Stimulated activated naive B cell treated with anti-CD40 and anti-IgM and Interleukin-4, amounts not matched to agents 10 μg/mL and 1 μg/mL and 100 μg/mL, for 72 hours (primary cell): ENCODE results near the gene FAN1.

ENCODE experiments used
- ATAC-seq, 2 donors: fragments of 150-1000 bp; cut with Tn5 transposase; replicated peaks; 2 replicates each; pipeline ENCODE4 v1.10.0; 2021; ENCODE audit warnings: moderate library complexity in 1 of 2
- DNase-seq: peaks from one replicate; pipeline ENCODE4 v3.0.0; 2021
- H3K27ac Mint-ChIP-seq: one replicate; pipeline ENCODE4 v1.8.0; 2022; ENCODE audit warnings: mild to moderate bottlenecking, mixed read lengths
- H3K27me3 Mint-ChIP-seq, 2 donors: one replicate each; pipeline ENCODE4 v1.8.0; 2022; ENCODE audit warnings: mixed read lengths in 2 of 2
- H3K36me3 Mint-ChIP-seq, 2 donors: one replicate each; pipeline ENCODE4 v1.8.0; 2022; ENCODE audit warnings: mixed read lengths in 2 of 2, mild to moderate bottlenecking in 1 of 2
- H3K4me1 Mint-ChIP-seq, 2 donors: one replicate each; pipeline ENCODE4 v1.8.0; 2022; ENCODE audit warnings: mixed read lengths in 2 of 2, mild to moderate bottlenecking in 1 of 2
- H3K4me3 Mint-ChIP-seq, 2 donors: one replicate each; pipeline ENCODE4 v1.8.0; 2022; ENCODE audit warnings: mild to moderate bottlenecking in 2 of 2, mixed read lengths in 2 of 2, moderate library complexity in 1 of 2
- H3K9me3 Mint-ChIP-seq, 2 donors: one replicate each; pipeline ENCODE4 v1.8.0; 2022; ENCODE audit warnings: mixed read lengths in 2 of 2, mild to moderate bottlenecking in 1 of 2

The FAN1 gene

DNA sequence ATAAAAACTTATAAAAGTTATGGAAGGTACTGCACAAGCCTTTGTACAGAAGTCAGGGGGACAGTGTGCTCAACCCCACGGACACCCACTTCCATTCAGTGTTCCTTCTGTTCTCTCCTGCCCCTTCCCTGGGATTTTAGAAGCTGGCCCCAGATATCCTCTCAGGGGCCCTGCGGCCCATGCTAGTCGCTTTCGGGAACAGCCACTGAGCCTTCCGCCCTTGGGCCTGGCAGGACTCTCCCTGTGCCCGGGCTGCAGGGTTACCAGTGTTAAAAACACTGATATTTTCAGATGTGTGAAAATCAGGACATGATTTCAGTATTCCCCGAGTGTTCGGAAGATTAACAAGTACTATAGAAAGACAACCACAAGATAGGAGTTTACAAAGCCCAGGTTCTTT lies 22.4 kb downstream of the FAN1 start:
- H3K4me1 Mint-ChIP-seq = peaks cover 13 to 16% of the 10 kb centered on the region in 2 donors
- H3K27ac Mint-ChIP-seq = peak overlapping the region; percentile 5
- ATAC-seq (no peak), DNase-seq (no peak)
- H3K4me3 Mint-ChIP-seq = no peak overlapping the region
- H3K27me3 Mint-ChIP-seq = no peaks in the 10 kb centered on the region
- no peaks in the 10 kb centered on the region for H3K9me3 Mint-ChIP-seq
- peaks cover 48 to 60% of the 10 kb centered on the region in 2 donors for H3K36me3 Mint-ChIP-seq

DNA sequence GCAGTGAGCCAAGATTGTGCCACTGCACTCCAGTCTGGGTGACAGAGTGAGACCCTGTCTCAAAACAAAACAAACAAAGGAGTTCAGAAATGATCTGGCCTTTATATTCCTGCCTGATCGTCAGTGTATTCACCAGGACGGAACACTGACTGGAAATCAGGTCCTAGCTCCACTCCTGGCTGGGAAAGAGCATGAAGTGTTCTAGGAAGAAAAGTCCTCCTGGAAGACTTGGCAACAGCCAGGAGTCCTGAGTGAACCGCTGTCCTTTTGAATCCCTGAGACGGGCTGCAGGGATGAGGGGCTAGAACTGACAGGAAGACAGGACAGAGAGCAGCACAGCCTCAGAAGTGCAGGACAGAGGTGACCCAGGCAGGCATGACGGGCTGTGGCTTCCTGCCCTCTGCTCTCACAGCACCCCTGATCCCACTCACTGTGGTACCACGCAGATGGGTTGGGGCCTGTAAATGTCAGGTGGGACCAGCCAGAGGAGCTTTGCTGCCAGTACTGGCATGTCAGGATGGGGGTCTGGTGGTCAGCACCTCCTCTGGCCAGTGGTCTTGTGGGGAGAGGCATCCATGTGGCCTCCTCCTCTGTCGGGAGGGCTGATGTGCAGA lies 23.5 kb downstream of the FAN1 start:
- H3K27ac Mint-ChIP-seq = no peak overlapping the region
- ATAC-seq (no peak), DNase-seq (no peak)
- peaks cover 13 to 16% of the 10 kb centered on the region in 2 donors for H3K4me1 Mint-ChIP-seq
- H3K9me3 Mint-ChIP-seq = no peaks in the 10 kb centered on the region
- H3K27me3 Mint-ChIP-seq = no peaks in the 10 kb centered on the region
- no peak overlapping the region for H3K4me3 Mint-ChIP-seq
- peaks cover 54 to 64% of the 10 kb centered on the region in 2 donors for H3K36me3 Mint-ChIP-seq

DNA sequence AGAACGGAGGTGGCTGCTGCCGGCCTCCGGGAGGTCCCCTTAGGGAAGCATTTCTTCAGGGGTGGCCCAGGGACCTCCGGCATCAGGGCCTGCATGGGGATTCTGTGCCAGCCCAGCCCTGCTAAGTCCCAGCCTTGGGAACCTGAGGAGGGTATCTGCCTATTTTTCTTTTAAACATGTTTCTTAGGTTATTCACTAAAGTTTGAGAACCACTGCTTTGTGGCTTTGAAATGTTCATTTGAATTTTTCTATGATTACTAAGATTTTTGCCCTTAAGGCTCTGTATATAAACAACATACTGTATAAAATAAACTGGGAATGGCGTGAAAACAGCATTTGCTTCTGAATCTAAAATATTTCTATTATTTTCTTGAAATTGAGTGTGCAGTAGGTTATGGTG lies 24.4 kb downstream of the FAN1 start:
- ATAC-seq = no peak
- Mint-ChIP-seq H3K36me3 (peaks cover 51 to 63% of the 10 kb centered on the region in 2 donors), H3K4me1 (peaks cover 8 to 13% of the 10 kb centered on the region in 2 donors), H3K27me3 (no peaks in the 10 kb centered on the region), H3K27ac (no peak overlapping the region), H3K4me3 (no peak overlapping the region), H3K9me3 (no peaks in the 10 kb centered on the region)
- DNase-seq = no peak

DNA sequence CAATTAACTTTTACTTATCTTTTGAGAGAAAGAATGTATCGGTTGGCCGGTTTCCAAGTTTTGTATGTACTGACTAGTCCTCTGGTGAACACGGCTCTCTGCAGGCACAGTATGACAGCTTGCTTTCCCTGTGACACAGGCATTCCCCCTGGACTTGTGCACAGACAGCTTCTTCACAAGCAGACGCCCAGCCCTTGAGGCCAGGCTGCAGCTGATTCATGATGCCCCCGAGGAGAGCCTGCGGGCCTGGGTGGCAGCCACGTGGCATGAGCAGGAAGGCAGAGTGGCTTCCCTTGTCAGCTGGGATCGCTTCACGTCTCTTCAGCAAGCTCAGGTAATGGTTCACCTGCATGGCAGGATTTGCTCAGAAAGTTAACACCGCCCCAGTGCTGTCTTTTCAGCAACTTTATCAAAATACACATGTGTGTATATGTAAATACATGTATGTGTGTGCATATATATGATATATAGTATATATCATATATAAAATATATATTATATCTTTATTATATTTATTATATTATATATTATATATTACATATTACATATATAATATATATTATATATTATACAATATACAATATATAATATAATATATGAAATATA lies 25.5 kb downstream of the FAN1 start:
- peaks cover 51 to 66% of the 10 kb centered on the region in 2 donors for H3K36me3 Mint-ChIP-seq
- no peaks in the 10 kb centered on the region for H3K9me3 Mint-ChIP-seq
- H3K4me3 Mint-ChIP-seq = no peak overlapping the region
- H3K4me1 Mint-ChIP-seq = peaks cover 16 to 23% of the 10 kb centered on the region in 2 donors
- H3K27ac Mint-ChIP-seq = no peak overlapping the region
- DNase-seq (no peak), ATAC-seq (no peak)
- H3K27me3 Mint-ChIP-seq = no peaks in the 10 kb centered on the region

DNA sequence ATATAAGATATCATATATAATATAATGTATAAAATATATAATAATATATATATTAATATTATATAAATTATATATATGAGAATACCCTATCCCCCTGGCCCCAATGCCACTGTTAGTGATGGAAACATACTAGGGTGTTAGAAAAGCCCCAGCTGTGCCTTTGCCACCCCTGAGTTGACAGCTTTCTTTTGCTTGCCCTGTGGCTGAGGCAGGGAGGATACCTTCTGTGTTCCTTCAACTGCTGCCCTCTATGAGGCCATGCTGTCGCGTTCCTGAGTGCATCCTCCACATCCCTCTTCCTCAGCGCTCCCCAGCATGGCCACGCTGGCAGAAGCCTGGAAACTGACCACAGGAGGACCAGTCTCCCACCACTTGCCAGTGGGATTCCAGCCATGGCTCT lies 26.3 kb downstream of the FAN1 start:
- ATAC-seq = peak in 1 of 2 donors; percentile 40
- no peak overlapping the region for H3K4me3 Mint-ChIP-seq
- H3K9me3 Mint-ChIP-seq = no peaks in the 10 kb centered on the region
- no peaks in the 10 kb centered on the region for H3K27me3 Mint-ChIP-seq
- no peak for DNase-seq
- H3K4me1 Mint-ChIP-seq = peaks cover 19 to 31% of the 10 kb centered on the region in 2 donors
- H3K36me3 Mint-ChIP-seq = peaks cover 52 to 68% of the 10 kb centered on the region in 2 donors
- H3K27ac Mint-ChIP-seq = no peak overlapping the region

DNA sequence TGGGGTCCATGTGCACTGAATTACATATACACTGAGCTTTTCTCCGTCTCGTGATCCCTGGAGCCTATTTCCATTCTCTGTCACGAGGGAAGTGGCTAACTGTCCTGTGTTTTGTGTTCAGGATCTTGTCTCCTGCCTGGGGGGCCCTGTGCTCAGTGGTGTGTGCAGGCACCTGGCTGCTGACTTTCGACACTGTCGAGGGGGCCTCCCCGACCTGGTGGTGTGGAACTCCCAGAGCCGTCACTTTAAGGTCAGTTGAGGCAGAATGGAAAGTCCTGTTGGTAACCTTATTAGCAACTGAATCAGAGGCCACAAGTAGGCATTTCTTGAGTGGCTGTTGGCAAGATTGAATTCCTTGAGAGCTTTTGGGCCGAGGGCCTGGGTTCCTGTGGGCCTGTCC lies 26.7 kb downstream of the FAN1 start:
- peak; percentile 25 for DNase-seq
- no peaks in the 10 kb centered on the region for H3K9me3 Mint-ChIP-seq
- peaks cover 19 to 31% of the 10 kb centered on the region in 2 donors for H3K4me1 Mint-ChIP-seq
- H3K36me3 Mint-ChIP-seq = peaks cover 53 to 69% of the 10 kb centered on the region in 2 donors
- no peaks in the 10 kb centered on the region for H3K27me3 Mint-ChIP-seq
- H3K4me3 Mint-ChIP-seq = peak overlapping the region in 1 of 2 donors; percentile 28
- ATAC-seq = peak; percentile 80 to 85
- H3K27ac Mint-ChIP-seq = peak overlapping the region; percentile 52

DNA sequence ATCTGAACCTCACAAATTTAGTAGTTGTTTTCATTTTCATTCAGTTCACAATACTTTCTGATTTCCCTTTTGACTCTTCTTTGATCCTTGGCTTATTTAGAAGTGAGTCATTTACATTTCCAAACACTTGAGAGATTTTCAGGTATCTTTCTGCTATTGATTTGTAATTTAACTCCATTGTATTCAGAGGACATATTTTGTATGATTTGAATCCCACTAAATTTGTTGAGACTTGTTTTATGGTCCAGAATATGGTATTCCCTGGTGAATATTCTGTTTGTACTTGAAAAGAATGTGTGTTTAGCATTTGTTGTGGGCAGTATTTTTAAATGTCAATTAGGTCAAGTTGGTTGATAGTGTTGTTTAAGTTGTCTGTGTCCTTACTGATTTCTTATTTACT lies 29.6 kb downstream of the FAN1 start:
- no peak for ATAC-seq
- H3K36me3 Mint-ChIP-seq = peaks cover 51 to 59% of the 10 kb centered on the region in 2 donors
- H3K9me3 Mint-ChIP-seq = no peaks in the 10 kb centered on the region
- H3K4me3 Mint-ChIP-seq = no peak overlapping the region
- H3K27ac Mint-ChIP-seq = no peak overlapping the region
- H3K27me3 Mint-ChIP-seq = no peaks in the 10 kb centered on the region
- H3K4me1 Mint-ChIP-seq = peaks cover 19 to 31% of the 10 kb centered on the region in 2 donors
- DNase-seq = no peak

DNA sequence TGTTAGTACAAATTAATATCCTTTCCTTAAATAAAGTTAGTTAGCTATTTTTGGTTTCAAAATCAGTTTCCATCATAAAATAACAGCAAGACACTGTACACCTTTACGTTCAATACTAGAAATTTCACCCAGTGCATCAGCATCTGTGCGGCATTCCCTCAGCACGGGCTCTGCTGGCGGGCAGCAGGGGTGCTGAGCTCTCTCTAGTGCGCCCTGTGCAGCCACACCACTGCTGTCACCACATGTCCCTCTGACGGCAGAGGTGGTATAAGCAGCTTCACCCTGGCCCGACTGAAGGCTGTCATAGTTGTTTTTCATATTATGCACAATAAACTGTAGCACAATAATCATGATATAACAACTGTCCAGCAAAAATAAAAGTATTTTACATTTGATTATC lies 35.4 kb downstream of the FAN1 start:
- H3K36me3 Mint-ChIP-seq = peaks cover 30 to 40% of the 10 kb centered on the region in 2 donors
- peaks cover 3 to 9% of the 10 kb centered on the region in 2 donors for H3K4me1 Mint-ChIP-seq
- ATAC-seq = no peak
- no peaks in the 10 kb centered on the region for H3K9me3 Mint-ChIP-seq
- no peak overlapping the region for H3K27ac Mint-ChIP-seq
- no peak for DNase-seq
- H3K4me3 Mint-ChIP-seq = no peak overlapping the region
- H3K27me3 Mint-ChIP-seq = no peaks in the 10 kb centered on the region

DNA sequence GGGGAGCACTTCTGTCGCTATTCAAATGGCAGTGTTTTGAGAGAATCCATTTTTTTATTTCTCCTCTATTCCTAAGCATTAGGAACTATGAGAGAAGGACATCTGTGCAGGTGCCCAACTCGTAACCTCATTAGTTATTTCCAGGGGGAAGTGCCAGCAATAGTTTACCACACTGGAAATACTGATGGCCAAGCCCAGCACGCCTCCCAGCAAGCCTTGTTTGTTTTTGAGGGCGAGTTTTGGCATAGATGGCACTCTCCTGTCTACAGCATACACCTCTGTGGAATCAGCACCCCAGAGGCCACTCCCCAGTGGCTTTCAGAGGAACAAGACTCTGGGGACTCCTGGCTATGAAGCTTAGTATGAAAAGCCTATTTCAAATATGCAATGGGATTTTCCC lies 36.6 kb downstream of the FAN1 start:
- Mint-ChIP-seq H3K27me3 (no peaks in the 10 kb centered on the region), H3K4me1 (no peaks in the 10 kb centered on the region), H3K27ac (peak overlapping the region; percentile 42), H3K36me3 (peaks cover 28 to 39% of the 10 kb centered on the region in 2 donors), H3K9me3 (no peaks in the 10 kb centered on the region), H3K4me3 (no peak overlapping the region)
- DNase-seq (no peak), ATAC-seq (no peak)

DNA sequence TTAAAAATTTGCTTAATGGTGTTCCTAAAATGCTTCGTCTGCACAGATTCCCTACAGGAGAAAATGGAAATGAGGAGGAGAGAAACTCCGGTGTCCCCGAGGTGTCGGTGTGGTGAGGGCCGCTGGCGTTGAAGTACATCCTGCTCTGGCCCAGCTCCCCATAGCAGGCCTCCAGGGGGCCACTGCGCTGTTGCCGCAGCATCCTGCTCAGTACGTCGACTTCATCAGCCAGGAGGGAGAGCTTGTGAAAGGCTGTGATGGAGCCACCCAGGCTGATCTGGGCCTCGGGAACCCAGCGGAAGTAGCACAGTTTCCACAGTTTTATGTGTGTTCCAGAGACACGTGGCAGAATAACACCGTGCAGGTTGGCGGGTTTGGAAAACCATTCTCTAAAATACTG lies 37.8 kb downstream of the FAN1 start:
- Mint-ChIP-seq H3K4me1 (no peaks in the 10 kb centered on the region), H3K4me3 (no peak overlapping the region), H3K27me3 (no peaks in the 10 kb centered on the region), H3K9me3 (no peaks in the 10 kb centered on the region), H3K27ac (peak overlapping the region; percentile 84), H3K36me3 (peaks cover 30 to 45% of the 10 kb centered on the region in 2 donors)
- DNase-seq (no peak), ATAC-seq (no peak)

DNA sequence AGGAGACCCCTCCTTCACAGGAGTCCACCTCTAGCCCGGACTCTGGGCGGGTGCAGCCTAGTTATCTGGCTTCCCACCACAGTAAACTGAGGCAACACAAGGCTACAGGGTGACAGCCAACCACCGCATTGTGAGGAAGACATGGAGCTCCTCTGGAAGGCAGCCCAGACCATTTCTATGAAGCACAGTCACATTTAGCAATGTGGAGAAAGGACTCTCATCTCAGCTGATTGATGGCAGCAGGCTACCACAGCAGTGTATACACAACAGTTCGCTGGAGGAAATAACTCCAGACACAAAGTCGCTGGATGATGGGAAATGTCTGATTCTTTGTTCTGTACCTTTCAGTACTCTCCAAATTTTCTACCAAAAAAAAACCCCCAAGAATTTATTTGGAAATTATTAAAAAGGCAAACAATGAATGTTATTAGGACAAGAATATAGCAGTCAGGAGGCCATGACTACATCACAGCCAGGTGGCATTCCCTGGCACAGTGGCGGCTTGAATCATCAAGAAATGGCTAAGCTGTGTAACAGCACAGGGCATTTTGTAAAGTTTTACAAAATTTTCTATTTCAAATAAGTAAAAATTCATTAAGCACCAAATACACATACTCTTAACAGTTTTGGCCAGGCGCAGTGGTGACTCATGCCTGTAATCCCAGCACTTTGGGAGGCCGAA lies 40.1 kb downstream of the FAN1 start:
- H3K27ac Mint-ChIP-seq = peak overlapping the region; percentile 71
- ATAC-seq = no peak

DNA sequence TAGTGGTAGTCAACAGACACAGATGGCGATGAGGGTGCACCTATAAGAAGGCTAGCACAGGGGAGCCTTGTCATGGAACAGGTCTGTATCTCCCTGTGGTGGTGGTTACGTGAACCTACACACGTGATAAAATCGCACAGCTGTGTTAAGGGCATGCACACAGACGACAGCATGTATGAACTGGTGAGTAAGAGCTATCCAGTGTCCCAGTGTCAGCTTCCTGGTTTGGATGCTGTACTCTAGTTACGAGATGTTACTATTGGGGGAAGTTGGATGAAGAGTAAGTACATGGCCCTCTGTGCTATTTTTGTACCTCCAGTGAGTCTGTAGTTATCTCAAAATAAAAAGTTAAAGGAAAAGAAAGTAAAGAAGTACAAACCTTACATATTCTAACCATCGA lies 49.5 kb downstream of the FAN1 start:
- H3K9me3 Mint-ChIP-seq = no peaks in the 10 kb centered on the region
- peaks cover 10 to 13% of the 10 kb centered on the region in 2 donors for H3K4me1 Mint-ChIP-seq
- no peak for DNase-seq
- no peak overlapping the region for H3K27ac Mint-ChIP-seq
- no peak overlapping the region for H3K4me3 Mint-ChIP-seq
- ATAC-seq = no peak
- H3K36me3 Mint-ChIP-seq = peaks cover 55 to 73% of the 10 kb centered on the region in 2 donors
- no peaks in the 10 kb centered on the region for H3K27me3 Mint-ChIP-seq

More for the DNA sequence above, 40.1 kb downstream of the FAN1 start:
- Mint-ChIP-seq H3K9me3 (no peaks in the 10 kb centered on the region), H3K4me3 (no peak overlapping the region), H3K4me1 (no peaks in the 10 kb centered on the region), H3K36me3 (peaks cover 28 to 51% of the 10 kb centered on the region in 2 donors), H3K27me3 (no peaks in the 10 kb centered on the region)
- DNase-seq = no peak

DNA sequence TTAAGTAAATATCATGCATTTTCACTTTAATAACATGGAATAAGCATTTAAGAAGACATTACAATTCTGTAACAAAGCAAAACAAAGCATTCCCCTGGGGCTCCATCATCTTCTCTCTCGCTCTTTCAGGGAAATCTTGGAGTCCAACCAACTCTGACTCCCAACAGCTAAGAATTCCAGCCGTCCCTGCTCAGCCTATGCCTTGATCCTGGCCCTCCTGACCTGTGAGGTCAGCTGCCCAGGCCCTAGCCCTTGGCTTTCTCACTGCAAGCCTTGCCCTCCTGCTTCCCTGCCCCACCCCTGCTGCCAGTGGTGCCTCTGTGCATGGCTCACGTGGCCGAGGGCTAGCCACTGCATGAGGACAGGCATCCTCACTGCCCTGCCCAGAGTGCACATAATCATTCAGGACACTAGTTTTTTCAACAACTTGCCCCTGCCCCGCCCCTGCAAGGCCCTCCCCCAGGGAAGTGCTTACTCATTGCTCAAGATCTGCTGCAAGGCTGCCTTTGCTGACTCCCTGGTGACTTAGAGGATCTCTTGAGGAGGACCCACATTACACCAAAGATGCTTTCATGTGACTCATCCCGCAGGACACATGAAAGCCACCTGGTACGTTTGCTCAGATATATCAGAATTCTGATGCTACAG lies 50.1 kb downstream of the FAN1 start:
- Mint-ChIP-seq H3K27ac (peak overlapping the region; percentile 15), H3K4me3 (no peak overlapping the region), H3K36me3 (peaks cover 51 to 69% of the 10 kb centered on the region in 2 donors), H3K4me1 (peaks cover 10 to 14% of the 10 kb centered on the region in 2 donors), H3K27me3 (no peaks in the 10 kb centered on the region), H3K9me3 (no peaks in the 10 kb centered on the region)
- DNase-seq (no peak), ATAC-seq (peak in 1 of 2 donors; percentile 12)

DNA sequence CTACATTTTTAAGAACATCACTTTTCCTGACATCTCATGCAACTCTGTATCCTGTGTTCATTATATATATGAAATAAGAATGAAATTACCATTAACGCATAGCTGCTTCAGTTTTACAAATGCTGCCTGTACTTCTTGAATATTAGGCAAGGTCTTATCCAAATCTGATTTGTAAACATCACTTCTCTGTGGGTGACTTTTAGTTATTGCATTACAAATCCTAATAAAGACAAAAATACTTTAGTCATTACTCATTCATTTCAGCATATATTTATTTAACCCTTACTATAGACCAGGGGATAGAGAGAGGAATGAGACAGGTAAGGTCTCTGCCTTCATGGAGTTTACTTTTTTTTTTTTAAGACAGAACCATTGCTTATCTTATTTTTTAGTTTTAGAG lies 51.0 kb downstream of the FAN1 start:
- ATAC-seq = no peak
- Mint-ChIP-seq H3K4me3 (no peak overlapping the region), H3K9me3 (no peaks in the 10 kb centered on the region), H3K27me3 (no peaks in the 10 kb centered on the region), H3K27ac (no peak overlapping the region), H3K4me1 (peaks cover 13 to 14% of the 10 kb centered on the region in 2 donors), H3K36me3 (peaks cover 44 to 65% of the 10 kb centered on the region in 2 donors)
- no peak for DNase-seq
